Activated T-helper 2 cell treated with anti-CD3 and anti-CD28 coated beads, Interferon-gamma antibody, Interleukin-2, Interleukin-4, amounts not matched to agents 10 μg/mL and 5 μg/mL and 100 μg/mL, durations not matched to agents 14 hours and 24 hours and 36 hours (primary cell): Measurements from ENCODE around the gene CLDN7. TPM values are rescaled to one million over a fixed set of nuclear protein-coding genes. Genes with fewer than 3 reads are reported as not detected.
A peak's percentile ranks its signal among the peaks of the same experiment; 100 is the strongest.

Experiments
- DNase-seq: peaks from one replicate; pipeline ENCODE4 v3.0.0; 2021; ENCODE audit warnings: low spot score
- H3K27ac Mint-ChIP-seq: one replicate; pipeline ENCODE4 v1.8.0; 2021; ENCODE audit warnings: mixed read lengths
- H3K27me3 Mint-ChIP-seq: one replicate; pipeline ENCODE4 v1.8.0; 2021; ENCODE audit warnings: low read depth, mixed read lengths
- H3K36me3 Mint-ChIP-seq: one replicate; pipeline ENCODE4 v1.8.0; 2021; ENCODE audit warnings: low read depth, mixed read lengths
- H3K4me1 Mint-ChIP-seq: one replicate; pipeline ENCODE4 v1.8.0; 2021; ENCODE audit warnings: low read depth, mixed read lengths
- H3K4me3 Mint-ChIP-seq: one replicate; pipeline ENCODE4 v1.8.0; 2021; ENCODE audit warnings: low read depth, mild to moderate bottlenecking, moderate library complexity, mixed read lengths
- H3K9me3 Mint-ChIP-seq: one replicate; pipeline ENCODE4 v1.8.0; 2021; ENCODE audit warnings: mixed read lengths
- intact Hi-C: fragments of 100-400 bp; cut with micrococcal nuclease; formaldehyde crosslinking; loops from one replicate; pipeline ENCODE4 v1.15.1; 2023
- total RNA-seq: library from RNA; stranded (reverse); gene quantifications from 2 replicates; pipeline ENCODE4 v1.2.3, GENCODE V29; 2022

CLDN7 gene
- total RNA-seq, 1 donor from 2014 or later: 0.41 TPM

GRCh38 chr17:7242717-7243452 is 19.4 kb downstream of the CLDN7 start:
- intact Hi-C loops: loop anchor here (1.0 to 2.0 kb wide), 3 partner anchors 9 to 64 kb away; partner anchors contain the start of genes EIF5A, ELP5 and SLC2A4
- H3K9me3 Mint-ChIP-seq: no peaks in the 10 kb centered on the region
- H3K27me3 Mint-ChIP-seq: no peaks in the 10 kb centered on the region
- H3K4me1 Mint-ChIP-seq: peaks cover 29% of the 10 kb centered on the region
- peak overlapping the region; percentile 95 for H3K27ac Mint-ChIP-seq
- H3K36me3 Mint-ChIP-seq: peaks cover 58% of the 10 kb centered on the region
- peak; percentile 92 for DNase-seq
- H3K4me3 Mint-ChIP-seq: peak overlapping the region; percentile 98

DNA sequence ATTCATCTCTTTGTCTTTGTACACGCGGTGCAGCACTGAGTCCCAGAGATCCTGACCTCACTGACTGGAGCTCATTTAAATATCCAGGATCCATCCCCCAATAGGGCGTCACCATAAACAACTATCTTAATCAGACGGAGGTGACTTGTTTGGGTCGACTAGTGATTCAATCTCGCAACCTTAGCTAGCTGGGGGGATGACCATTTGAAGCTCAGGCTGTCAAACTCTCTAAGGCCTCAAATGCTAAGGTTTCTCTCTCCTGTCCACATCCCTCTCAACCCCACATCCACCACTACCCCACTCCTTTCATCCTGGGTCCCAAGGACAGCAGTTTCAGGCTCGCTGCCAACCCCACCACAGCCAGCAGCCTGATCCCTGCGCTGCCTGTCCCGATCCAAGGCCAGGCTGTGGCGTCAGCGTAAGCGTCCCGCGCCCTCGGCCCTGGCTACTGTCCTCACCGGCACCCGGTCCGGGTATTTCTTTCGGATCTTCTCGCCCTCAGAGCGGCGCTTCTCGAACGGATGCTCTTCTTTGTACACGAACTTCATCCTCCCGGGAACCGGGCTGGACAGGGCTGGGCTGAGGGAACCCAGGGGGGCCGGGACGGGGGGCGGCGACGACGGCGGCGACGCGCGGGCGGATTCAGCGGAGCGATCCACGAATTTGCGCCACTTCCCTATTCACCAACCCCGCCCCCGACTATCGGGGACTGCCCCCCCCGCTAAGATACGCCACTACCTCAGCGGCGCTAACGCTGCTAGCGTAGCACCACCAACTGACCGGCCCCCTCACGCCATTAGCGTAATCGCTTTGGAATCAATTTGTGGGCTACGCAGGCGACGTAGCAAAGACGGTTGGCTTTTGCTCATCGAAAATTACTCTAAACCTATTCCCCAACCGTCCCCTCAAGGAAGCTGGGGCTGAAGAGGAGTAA is 20.2 kb downstream of the CLDN7 start, which contains the start of gene GABARAP:
Gene GABARAP, minus strand, starts transcription at position 667 of the 934 bp plus-strand sequence. Its CDS starts 119 bp downstream, at position 548.
- H3K27ac Mint-ChIP-seq: peak within 1 kb of the TSS; percentile 95
- peak; percentile 88 for DNase-seq
- no peaks in the 10 kb centered on the region for H3K9me3 Mint-ChIP-seq
- peaks cover 32% of the 10 kb centered on the region for H3K4me1 Mint-ChIP-seq
- no peaks in the 10 kb centered on the region for H3K27me3 Mint-ChIP-seq
- peaks cover 62% of the 10 kb centered on the region for H3K36me3 Mint-ChIP-seq
- intact Hi-C loops: loop anchor here (1.0 to 2.0 kb wide), 3 partner anchors 10 to 65 kb away; partner anchors contain the start of genes EIF5A, ELP5 and SLC2A4
- peak within 1 kb of the TSS; percentile 98 for H3K4me3 Mint-ChIP-seq

DNA sequence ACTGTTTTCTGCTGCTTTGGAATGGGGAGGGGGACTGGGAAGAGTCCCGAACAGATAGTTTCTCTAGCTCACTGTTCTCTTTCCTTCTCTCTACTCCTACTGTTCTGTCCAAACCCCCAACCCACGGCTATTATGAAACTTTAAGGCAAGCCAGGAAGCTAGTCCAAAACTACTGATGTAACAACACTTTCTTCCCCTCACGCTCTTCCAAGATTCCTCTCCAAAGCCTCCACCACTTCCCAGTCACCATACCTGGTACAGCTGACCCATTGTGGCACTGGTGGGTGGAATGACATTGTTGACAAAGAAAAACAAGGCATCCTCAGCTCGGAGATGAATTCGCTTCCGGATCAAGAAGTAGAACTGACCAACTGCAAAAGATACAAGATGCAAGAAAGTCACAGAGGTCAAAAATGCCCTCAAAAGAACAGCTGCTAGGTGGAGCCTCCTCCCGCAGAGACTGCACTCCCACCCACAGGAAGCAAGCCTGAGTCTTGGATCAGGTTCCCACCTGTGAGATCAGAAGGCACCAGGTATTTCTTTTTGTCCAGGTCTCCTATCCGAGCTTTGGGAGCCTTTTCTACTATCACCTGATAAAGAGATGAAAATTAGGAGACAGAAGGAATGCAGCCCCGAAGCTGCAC is 21.1 kb downstream of the CLDN7 start:
- no peak for DNase-seq
- Mint-ChIP-seq H3K4me1 (peaks cover 34% of the 10 kb centered on the region), H3K27me3 (no peaks in the 10 kb centered on the region), H3K4me3 (peak overlapping the region; percentile 98), H3K9me3 (no peaks in the 10 kb centered on the region), H3K27ac (peak overlapping the region; percentile 95), H3K36me3 (peaks cover 62% of the 10 kb centered on the region)
- intact Hi-C loops: no loop called here

GRCh38 chr17:7240375-7240774 is 21.9 kb downstream of the CLDN7 start:
- peak overlapping the region; percentile 98 for H3K4me3 Mint-ChIP-seq
- intact Hi-C loops: no loop called here
- peaks cover 42% of the 10 kb centered on the region for H3K4me1 Mint-ChIP-seq
- H3K27ac Mint-ChIP-seq: peak overlapping the region; percentile 5
- H3K27me3 Mint-ChIP-seq: no peaks in the 10 kb centered on the region
- peaks cover 64% of the 10 kb centered on the region for H3K36me3 Mint-ChIP-seq
- no peak for DNase-seq
- H3K9me3 Mint-ChIP-seq: no peaks in the 10 kb centered on the region

DNA sequence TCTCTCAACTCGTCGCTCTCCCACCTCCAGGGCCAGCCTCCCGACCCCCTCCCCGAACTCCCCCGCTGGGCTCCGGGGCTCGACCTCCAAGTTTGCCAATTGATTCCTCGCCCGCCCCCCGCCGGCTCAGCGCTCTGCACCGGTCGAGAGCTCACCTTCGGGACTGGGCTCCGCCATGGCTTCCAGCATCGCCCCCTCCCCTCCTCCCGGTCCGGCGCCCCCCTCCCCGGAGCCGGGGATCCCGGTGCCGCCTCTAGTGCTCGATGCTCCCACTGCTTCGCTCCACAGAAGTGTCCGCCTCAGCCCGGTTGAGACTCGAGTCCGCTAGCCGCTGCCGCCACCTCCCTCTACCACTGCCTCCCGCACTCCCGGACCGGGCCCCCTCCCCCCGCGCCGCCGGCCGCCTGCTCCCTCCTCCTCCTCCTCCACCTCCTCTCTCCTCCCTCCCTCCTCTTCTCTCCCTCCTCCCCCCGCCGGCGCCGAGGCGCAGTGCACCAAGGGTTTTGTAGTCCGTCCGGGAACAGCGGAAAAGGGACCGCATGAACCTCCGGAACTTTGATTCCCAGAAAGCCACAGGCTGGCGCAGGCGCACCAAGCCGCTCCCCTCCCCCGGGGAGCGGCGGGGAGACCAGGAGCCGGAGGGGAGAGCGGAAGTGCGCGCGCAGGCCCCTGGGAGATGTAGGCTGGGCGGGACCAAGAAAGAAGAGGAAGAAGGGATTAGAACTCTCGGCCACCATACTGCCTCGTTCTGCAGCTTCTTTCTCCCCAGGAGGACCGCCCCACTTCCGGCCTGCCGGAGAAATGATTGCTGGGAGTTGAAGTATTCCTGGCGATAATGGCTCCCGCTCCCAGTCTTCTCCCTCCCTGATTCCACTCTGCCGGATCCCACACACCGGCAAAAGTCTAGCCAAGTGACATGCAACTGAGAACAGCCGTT is 22.9 kb downstream of the CLDN7 start, which contains the start of gene PHF23:
Gene PHF23, minus strand, starts transcription at position 367 of the 937 bp plus-strand sequence. Its CDS starts 178 bp downstream, at position 189.
- no peaks in the 10 kb centered on the region for H3K27me3 Mint-ChIP-seq
- peak; percentile 98 for DNase-seq
- peaks cover 48% of the 10 kb centered on the region for H3K4me1 Mint-ChIP-seq
- no peaks in the 10 kb centered on the region for H3K9me3 Mint-ChIP-seq
- intact Hi-C loops: loop anchor here (1.0 to 2.0 kb wide), 2 partner anchors 25 to 333 kb away; no protein-coding TSS in a partner anchor
- H3K36me3 Mint-ChIP-seq: peaks cover 67% of the 10 kb centered on the region
- peak within 1 kb of the TSS; percentile 98 for H3K4me3 Mint-ChIP-seq
- peak within 1 kb of the TSS; percentile 92 for H3K27ac Mint-ChIP-seq

GRCh38 chr17:7238420-7239090 is 23.7 kb downstream of the CLDN7 start:
- DNase-seq: no peak
- no peaks in the 10 kb centered on the region for H3K27me3 Mint-ChIP-seq
- intact Hi-C loops: loop anchor here (1.0 to 2.0 kb wide), 3 partner anchors 24 to 334 kb away; partner anchors contain the start of gene SLC2A4
- peak overlapping the region; percentile 98 for H3K4me3 Mint-ChIP-seq
- peak overlapping the region; percentile 92 for H3K27ac Mint-ChIP-seq
- peaks cover 52% of the 10 kb centered on the region for H3K4me1 Mint-ChIP-seq
- H3K9me3 Mint-ChIP-seq: no peaks in the 10 kb centered on the region
- peaks cover 63% of the 10 kb centered on the region for H3K36me3 Mint-ChIP-seq

GRCh38 chr17:7237761-7238419 is 24.4 kb downstream of the CLDN7 start:
- H3K27ac Mint-ChIP-seq: peak overlapping the region; percentile 92
- H3K27me3 Mint-ChIP-seq: no peaks in the 10 kb centered on the region
- peak overlapping the region; percentile 98 for H3K4me3 Mint-ChIP-seq
- peaks cover 52% of the 10 kb centered on the region for H3K4me1 Mint-ChIP-seq
- peaks cover 60% of the 10 kb centered on the region for H3K36me3 Mint-ChIP-seq
- H3K9me3 Mint-ChIP-seq: no peaks in the 10 kb centered on the region
- intact Hi-C loops: loop anchor here (1.0 to 2.0 kb wide), 2 partner anchors 43 to 335 kb away; partner anchors contain the start of gene SLC2A4
- peak; percentile 77 for DNase-seq

DNA sequence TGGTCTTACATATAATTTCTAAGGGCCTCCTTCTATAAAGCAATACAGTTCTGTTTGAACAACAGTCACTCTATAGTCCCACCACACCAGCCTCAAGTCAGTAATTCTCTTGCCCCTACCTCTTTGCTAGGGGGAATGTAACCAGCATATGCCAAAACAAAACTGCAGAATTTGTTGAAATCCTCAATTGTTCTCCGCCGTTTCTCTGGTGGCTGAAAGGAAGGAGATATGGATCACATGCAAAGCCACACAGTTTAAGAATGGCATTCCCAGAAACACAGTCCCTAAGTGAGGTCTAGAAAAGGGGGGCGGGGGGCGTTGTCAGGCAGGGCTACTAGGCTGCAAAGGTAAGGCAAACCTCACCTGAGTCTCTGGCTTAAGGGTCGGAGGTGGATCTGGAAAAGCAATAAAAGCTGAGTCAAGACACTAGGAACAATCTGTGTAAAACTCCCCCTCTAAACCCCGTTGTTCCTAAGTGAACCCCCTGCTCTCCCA is 25.0 kb downstream of the CLDN7 start:
- Mint-ChIP-seq H3K27ac (peak overlapping the region; percentile 86), H3K27me3 (no peaks in the 10 kb centered on the region), H3K4me1 (peaks cover 54% of the 10 kb centered on the region), H3K9me3 (no peaks in the 10 kb centered on the region), H3K36me3 (peaks cover 58% of the 10 kb centered on the region), H3K4me3 (peak overlapping the region; percentile 98)
- intact Hi-C loops: no loop called here
- no peak for DNase-seq

DNA sequence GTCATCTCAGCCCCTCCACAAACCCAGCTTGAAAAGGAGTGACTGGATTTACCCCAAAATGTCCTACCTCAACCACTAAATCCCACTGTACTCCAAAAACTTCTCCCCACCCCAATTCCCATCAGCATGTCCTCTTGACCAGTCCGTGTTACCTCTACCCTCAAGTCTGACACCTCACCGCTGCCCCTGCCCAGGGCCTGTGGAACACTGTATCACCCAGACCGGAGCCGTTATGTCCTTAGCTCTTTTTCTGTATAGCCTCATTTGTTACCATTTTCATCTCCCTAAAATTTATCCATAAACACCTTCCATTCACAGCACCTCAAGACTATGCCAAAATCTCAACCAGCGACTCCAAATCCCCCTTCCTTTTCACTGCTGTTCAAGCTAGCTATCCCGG is 25.5 kb downstream of the CLDN7 start:
- no peak for DNase-seq
- Mint-ChIP-seq H3K27me3 (no peaks in the 10 kb centered on the region), H3K4me3 (peak overlapping the region; percentile 98), H3K9me3 (no peaks in the 10 kb centered on the region), H3K4me1 (peaks cover 55% of the 10 kb centered on the region), H3K27ac (peak overlapping the region; percentile 86), H3K36me3 (peaks cover 58% of the 10 kb centered on the region)
- intact Hi-C loops: no loop called here

DNA sequence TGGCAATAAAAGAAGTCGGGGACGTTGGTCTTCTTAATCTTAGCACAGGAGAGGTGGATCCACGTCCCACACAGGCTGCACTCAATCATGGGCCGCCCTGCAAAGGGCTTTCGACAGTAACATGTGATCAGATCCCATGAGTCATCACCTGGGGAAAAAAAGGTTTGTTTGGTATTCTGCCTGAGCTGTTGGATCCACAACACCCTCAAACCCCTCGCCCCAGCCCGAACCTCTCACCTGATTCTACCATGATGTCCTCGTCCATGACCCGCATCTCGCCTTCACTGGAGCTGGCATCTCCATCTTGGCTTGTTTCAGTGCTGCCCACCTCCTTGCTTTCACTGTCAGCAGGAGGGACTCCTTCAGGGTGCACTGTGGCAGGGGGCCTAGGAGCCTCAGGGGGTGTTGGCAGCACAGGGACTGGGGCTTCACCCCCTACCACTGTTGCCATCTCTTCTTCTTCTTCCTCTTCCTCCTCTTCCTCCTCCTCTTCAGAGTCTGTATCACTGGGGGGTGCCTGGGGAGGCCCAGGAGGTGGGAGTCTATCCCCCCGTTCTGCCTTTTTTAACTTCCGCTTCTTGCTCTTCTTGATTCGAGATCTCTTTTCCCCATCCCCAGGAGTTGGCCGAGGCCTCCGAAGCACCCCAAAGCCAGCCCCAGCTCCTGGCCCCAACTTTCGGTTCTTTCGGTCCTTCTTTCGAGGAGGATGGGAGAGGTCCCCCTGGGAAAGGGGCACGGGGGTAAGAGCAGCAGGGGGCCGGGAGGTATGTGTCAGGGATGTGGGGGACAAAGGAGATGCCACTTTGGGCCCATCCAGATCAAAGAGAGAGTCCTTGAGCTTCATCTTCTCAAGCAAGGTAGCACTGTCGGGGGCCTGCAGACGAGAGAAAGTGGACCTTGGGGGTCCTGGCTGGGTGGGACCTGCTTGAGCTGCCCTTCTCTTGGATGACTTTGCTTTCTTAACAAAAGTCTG is 26.3 kb downstream of the CLDN7 start:
- Mint-ChIP-seq H3K27ac (no peak overlapping the region), H3K9me3 (no peaks in the 10 kb centered on the region), H3K27me3 (no peaks in the 10 kb centered on the region), H3K36me3 (peaks cover 51% of the 10 kb centered on the region), H3K4me1 (peaks cover 46% of the 10 kb centered on the region), H3K4me3 (peak overlapping the region; percentile 98)
- intact Hi-C loops: no loop called here
- no peak for DNase-seq
